ENCODE data around the gene CSRP1. TPM values are rescaled to one million over a fixed set of nuclear protein-coding genes. Genes with fewer than 3 reads are reported as not detected.
A peak's percentile ranks its signal among the peaks of the same experiment; 100 is the strongest.

CSRP1 gene
- total and polyA plus RNA-seq, 4 donors: 143 to 278 (median 227) TPM

DNA sequence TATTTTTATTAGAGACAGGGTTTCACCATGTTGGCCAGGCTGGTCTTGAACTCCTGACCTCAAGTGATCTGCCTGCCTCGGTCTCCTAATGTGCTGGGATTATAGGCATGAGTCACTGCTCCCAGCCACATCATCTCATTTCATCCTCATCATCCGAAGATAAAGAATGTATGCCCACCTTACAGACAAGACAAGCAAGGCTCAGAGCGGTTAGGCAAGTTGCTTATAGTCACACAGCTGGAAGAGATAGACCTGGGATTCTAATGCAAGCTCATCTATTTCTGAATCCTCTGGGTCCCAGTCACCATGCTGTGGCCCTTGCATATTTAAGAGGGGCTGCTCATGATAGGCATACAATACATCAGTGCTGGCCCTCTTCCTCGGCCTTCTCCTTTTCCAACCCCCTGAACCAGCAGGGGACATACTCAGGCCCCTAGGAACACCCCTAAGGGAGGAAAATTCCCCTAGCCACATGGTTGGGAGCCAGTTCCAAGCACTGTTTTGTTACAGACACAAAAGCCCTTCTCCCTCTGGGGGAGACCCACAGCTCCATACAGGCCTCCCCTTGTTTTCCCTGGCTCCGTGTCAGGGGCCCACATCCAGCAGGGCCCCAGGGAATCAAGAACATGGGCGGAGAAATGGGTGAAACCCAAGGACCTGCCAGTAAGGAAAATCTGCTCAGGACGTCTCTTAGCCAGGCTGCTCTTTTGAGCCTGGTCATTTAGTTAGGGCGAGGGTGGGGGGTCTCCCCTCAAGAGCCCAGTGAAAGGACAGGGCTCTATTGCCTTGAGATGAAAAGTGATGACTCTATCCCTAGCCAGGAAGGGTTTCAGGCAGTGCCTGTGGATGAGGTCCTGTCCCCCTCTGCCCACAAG is 6.9 kb downstream of the CSRP1 start:
- TF ChIP-seq CTCF (IDR thresholded peaks at IDR 0.05; ENCODE audit: control extremely low read depth, extremely low read depth): no peak
- 79 to 84% methylated on average over 8 of the region's 8 CpGs for WGBS, 2 donors
- ATAC-seq (ENCODE audit: insufficient read depth, low FRiP score) (no peak), DNase-seq (no peak)
- H3K4me1 ChIP-seq (ENCODE audit: control insufficient read depth in 5 of 5, insufficient read depth in 5 of 5, low read length in 5 of 5): peaks cover 17 to 79% (median 42%) of the 10 kb centered on the region in 5 donors
- H3K27me3 ChIP-seq (ENCODE audit: control insufficient read depth in 3 of 3, insufficient read depth in 3 of 3, low read length in 2 of 3): no peaks in the 10 kb centered on the region
- H3K27ac ChIP-seq (ENCODE audit: low read depth in 1 of 2, low read length in 1 of 2): peak overlapping the region; percentile 27 to 33
- H3K9ac ChIP-seq (ENCODE audit: insufficient read depth in 1 of 2, low read length in 2 of 2): peak overlapping the region; percentile 27 to 30
- H3K4me3 ChIP-seq: no peak overlapping the region
- H3K36me3 ChIP-seq (ENCODE audit: control insufficient read depth in 4 of 4, insufficient read depth in 4 of 4, low read length in 4 of 4): peaks cover 0 to 12% (median 8%) of the 10 kb centered on the region in 4 donors
- no peaks in the 10 kb centered on the region for H3K9me3 ChIP-seq (ENCODE audit: control insufficient read depth in 4 of 4, insufficient read depth in 3 of 4, low read length in 3 of 4)

- ATAC-seq (ENCODE audit: insufficient read depth, low FRiP score) (no peak), DNase-seq (no peak)
- H3K36me3 ChIP-seq (ENCODE audit: control insufficient read depth in 4 of 4, insufficient read depth in 4 of 4, low read length in 4 of 4): peaks cover 0 to 19% (median 13%) of the 10 kb centered on the region in 4 donors
- no peak overlapping the region for H3K4me3 ChIP-seq
- no peak overlapping the region for H3K9ac ChIP-seq (ENCODE audit: insufficient read depth in 1 of 2, low read length in 2 of 2)
- H3K27me3 ChIP-seq (ENCODE audit: control insufficient read depth in 3 of 3, insufficient read depth in 3 of 3, low read length in 2 of 3): no peaks in the 10 kb centered on the region
- H3K9me3 ChIP-seq (ENCODE audit: control insufficient read depth in 4 of 4, insufficient read depth in 3 of 4, low read length in 3 of 4): no peaks in the 10 kb centered on the region
- 91 to 97% methylated on average over 3 of the region's 3 CpGs for WGBS, 2 donors
- H3K27ac ChIP-seq (ENCODE audit: low read depth in 1 of 2, low read length in 1 of 2): peak overlapping the region in 1 of 2 donors; percentile 62
- no peak for TF ChIP-seq CTCF (IDR thresholded peaks at IDR 0.05; ENCODE audit: control extremely low read depth, extremely low read depth)
- H3K4me1 ChIP-seq (ENCODE audit: control insufficient read depth in 5 of 5, insufficient read depth in 5 of 5, low read length in 5 of 5): peaks cover 18 to 79% (median 46%) of the 10 kb centered on the region in 5 donors
Observed at GRCh38 chr1:201499191-201499590, 7.7 kb downstream of the CSRP1 start.

DNA sequence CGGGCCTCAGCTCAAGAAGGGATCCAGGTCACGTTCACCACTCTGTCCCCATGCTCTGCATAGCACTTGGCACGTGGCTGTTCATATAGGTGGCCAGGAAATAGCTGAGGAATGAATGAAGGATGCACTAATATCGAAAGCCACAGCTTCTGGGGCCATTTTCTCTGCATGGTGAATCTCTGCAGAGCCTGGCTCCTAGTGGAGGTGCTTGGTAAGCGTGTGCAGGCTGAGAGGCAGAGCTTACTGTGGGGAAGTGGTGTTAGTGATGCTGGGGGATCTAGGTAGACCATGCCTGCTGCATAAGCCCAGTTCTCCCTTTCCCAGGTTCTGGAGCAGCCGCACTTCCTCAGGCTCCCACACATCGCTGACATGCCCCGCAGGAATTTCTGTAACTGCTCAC is 8.3 kb downstream of the CSRP1 start:
- H3K36me3 ChIP-seq (ENCODE audit: control insufficient read depth in 4 of 4, insufficient read depth in 4 of 4, low read length in 4 of 4): peaks cover 0 to 24% (median 13%) of the 10 kb centered on the region in 4 donors
- peaks cover 0 to under 1% (median 0%) of the 10 kb centered on the region in 4 donors for H3K9me3 ChIP-seq (ENCODE audit: control insufficient read depth in 4 of 4, insufficient read depth in 3 of 4, low read length in 3 of 4)
- no peak for TF ChIP-seq CTCF (IDR thresholded peaks at IDR 0.05; ENCODE audit: control extremely low read depth, extremely low read depth)
- ATAC-seq (ENCODE audit: insufficient read depth, low FRiP score) (no peak), DNase-seq (no peak)
- WGBS, 2 donors: 89 to 90% methylated on average over 8 of the region's 8 CpGs
- peaks cover 22 to 79% (median 46%) of the 10 kb centered on the region in 5 donors for H3K4me1 ChIP-seq (ENCODE audit: control insufficient read depth in 5 of 5, insufficient read depth in 5 of 5, low read length in 5 of 5)
- H3K27ac ChIP-seq (ENCODE audit: low read depth in 1 of 2, low read length in 1 of 2): peak overlapping the region in 1 of 2 donors; percentile 62
- no peak overlapping the region for H3K4me3 ChIP-seq
- H3K9ac ChIP-seq (ENCODE audit: insufficient read depth in 1 of 2, low read length in 2 of 2): no peak overlapping the region
- no peaks in the 10 kb centered on the region for H3K27me3 ChIP-seq (ENCODE audit: control insufficient read depth in 3 of 3, insufficient read depth in 3 of 3, low read length in 2 of 3)

Measured in lung (tissue), 12 donors.